GM21576 (cell line): Measurements from ENCODE around the gene BEAN1.

ENCODE experiments used
- ATAC-seq: cut with Tn5 transposase; IDR thresholded peaks from one replicate; pipeline ENCODE4 v1.9.1; 2021; ENCODE audit warnings: mild to moderate bottlenecking, moderate library complexity; ENCODE audit not compliant: unreplicated experiment

The BEAN1 gene

DNA sequence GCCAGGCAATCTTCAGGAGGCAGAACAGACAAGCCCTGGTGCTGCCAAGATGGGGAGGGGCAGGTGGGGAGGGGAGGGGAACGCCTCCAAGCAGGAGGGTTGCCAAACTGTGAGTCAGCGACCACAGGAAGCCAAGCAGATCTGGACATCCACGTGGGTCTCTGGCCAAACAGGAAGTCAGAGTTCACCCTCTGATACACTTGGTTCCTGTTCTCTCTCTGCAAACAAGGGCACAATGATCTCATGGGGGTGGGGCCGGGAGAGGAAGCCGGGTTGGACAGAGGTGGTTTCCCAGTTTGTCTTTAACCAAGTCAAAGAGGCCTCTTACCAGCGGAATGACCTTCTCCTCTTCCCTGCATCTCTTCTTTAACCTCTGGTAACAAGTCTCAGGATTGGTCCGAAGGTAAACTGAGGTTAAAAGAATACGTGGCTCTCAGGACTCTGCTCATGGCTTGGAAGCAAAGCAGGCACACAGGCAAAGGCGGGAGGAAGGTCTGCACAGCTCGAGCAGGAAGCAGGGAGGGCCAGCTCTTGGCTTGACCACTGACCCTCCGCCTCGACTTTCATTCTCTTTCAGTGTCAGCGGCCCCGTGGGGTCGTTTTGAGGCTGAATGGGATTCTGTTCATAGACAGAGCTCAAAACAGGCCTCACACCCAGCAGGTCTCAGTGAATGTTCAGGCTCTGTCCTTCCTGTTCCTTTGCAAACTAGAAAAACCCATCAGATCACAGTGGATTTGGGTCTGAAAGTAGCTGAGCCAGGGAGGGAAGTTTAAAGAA, 89.9 kb downstream of the BEAN1 start:
- peak; percentile 96 for ATAC-seq

DNA sequence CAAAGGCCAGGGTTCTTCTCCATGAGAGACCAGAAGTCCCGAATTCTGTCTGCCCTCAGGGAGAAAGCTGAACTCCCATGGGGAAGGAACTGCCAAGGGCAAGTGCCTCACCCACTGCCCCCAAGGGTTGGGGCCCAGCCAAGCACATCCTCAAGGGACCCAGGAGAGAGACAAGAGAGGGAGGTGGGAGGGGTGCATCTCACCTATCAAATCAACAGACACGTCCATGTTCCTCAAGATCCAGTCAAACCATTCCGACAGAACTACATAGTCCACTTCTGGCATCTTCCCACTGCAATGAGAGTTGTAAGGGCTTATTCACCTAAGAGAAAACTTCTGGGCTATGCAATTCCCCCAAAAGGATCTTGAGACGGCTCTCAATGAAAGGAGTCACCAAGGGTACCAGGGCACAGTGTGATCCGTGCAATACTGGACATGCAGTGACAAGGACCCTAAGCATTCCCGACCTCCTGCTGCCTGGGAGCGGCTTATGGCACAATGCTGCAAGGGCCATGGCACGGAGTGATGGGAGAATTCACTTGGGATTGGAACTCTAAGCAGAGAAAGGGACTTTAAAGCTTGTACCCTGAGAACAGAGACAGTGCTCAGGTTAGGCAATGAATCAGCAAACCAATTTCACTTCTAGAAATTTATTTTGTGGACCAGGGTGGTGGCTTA, 90.6 kb downstream of the BEAN1 start:
- no peak for ATAC-seq

- ATAC-seq = no peak
Observed at GRCh38 chr16:66519482-66520373, 92.6 kb downstream of the BEAN1 start.

DNA sequence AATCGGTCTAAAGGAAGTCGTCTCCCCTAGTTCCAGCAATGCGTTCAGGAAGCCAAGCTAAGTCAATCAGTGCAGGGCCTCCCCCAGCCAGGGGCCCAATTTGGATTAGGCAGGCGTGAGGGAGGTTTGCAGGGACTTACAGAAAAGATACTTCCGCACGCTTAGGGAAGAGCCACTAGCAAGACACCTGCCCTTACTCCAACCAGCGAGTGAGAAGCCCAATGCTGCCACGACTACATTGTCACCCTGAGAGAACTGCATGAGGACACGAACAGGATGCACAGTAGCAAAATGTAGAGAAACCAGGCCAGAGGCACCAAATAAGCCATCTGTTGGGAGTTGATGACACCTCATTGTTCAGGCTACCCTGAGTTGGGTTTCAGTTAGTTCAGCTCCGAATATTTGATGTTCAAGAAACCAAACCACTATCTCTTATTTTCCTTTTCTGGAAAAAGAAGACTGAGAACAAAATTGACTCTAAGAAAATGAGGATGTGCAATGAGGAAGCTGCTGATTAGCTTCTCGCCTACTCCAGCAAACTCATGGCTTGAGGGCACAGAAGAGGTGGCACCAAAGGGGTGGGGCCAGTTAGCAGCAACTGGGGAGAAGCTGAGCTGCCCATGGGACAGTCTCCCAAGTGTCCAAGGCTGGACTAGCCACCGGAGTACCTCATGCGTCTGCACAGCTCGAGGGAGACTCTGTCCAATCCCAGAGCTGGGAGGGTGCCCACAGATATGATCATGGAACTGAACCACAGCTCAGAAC, 93.5 kb downstream of the BEAN1 start:
- ATAC-seq = no peak

- ATAC-seq = no peak
Observed at GRCh38 chr16:66521252-66521713, 94.2 kb downstream of the BEAN1 start.

- peak; percentile 59 for ATAC-seq
Observed at GRCh38 chr16:66521951-66522771, 95.1 kb downstream of the BEAN1 start.

GRCh38 chr16:66522816-66523590, 95.9 kb downstream of the BEAN1 start:
- no peak for ATAC-seq

DNA sequence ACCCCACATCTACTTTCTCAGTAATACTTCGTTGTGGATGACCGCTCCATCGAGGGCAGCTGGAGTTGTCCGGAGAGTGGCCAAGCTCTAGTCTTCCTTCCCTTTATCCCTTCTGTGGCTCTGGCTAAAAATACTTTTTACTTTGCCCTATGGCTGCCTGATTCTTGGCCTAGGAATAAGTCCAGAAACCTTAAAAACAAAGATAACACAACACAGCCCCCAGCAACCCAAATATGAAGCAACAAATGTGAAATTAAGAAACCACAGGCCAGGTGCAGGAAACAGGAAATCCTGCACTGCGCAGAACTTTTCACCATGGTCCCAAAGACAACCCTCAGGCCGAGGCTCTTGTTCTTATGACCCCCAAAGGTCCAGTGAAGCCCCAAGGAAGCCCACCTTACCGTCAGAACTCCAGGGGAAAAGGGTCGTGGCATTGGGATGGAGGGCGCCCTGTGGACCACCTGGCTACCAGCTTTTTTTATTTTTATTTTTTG, 96.8 kb downstream of the BEAN1 start:
- ATAC-seq = peak; percentile 39

DNA sequence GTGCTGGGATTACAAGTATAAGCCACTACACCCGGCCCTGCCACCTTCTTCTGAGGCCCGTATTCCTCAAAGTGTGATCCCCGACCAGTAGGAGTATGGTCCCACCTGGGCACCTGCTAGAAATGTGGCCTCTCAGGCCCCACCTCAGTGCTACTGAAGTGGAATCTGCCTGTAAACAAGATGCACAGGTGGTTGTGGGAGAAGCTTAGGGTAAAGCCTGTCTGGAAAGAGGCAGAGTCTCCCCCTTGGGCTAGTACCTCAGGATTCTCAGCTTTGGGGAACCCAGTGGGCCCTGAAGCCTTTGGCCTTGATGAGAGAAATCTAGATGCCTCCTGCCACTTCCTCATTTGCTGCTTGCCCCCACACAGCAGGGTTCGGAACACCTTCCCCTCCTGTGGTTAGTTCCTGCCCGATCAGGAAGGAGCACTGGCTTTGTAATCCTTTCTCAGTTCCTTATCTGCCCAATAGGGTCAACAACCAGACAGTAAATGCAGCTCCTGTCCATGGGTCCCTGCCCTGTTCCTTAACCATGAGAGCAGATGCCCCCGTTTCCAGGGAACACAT, 97.6 kb downstream of the BEAN1 start:
- peak; percentile 61 for ATAC-seq

DNA sequence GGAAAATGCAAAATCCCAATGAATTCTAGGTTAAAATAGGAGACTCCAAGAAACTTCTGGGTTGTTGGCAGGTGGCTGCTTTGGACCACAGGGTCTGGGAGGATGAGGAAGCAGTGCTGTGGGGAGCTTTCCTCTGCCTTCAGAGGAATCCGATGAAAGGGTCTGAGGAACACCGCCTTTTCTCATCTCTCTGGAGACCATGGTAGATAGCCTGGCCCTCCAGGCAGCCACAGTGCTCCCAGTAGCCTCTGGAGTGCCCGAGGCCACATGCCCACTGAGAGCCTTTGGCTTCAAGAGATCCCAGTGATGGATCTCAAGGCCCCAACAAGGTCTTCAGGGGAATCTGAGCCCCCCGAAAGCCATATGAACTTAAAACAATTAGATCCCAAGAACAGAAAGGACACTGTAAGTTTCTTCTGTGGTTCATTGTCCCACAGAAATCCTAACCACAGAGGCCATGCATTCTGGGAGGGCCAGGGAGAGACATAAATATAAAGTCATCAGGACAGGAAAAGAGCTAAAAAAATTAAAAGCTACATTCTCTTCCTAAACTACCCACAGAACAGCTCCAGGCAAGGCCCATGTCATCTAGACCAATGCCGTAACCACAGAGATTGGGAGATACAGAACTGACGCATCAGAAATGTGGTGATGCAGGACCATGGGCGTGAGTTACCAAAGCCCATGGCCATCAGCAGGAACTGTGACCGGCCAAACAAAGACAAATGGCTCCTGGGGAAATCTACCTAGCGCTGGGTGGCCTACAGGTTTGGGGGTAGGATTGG, 98.5 kb downstream of the BEAN1 start:
- ATAC-seq = no peak

DNA sequence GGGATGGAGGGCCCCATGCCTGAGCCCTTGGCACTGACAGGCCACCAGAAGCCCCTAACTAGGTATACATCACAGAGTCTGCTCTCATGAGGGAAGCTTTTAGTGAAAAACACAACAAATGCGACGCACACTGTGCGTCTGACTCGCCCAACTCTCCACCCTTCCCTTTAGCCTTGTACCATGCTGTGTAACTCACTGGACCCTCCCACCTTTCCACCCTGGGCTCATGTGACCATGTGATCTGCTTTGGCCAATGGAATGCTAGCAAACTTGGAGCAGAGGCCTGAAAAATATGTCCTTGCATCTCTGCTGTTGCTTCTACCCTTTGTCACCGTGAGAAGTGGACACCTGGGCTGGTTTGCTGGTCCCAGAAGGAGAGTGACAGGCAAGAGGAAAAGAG, 101.2 kb downstream of the BEAN1 start:
- no peak for ATAC-seq

DNA sequence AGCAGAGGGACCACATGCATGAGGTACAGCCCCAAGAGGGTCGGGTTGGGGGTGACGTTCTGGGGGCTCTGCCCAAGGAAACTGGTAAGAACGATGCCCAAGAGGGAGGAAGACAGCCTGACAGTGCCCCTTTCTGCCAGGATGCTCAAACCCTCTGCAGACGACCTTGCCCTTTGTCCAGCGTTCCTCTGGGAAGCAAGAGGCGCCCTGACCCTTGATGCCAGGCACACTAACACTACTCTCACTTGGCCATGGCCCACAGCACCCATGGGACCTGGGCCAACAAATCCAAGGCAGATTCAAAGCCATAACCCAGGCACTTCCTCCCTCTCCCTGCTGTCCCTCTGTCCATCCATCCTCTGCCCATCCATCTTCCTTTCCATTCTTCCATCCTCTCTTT, 102.4 kb downstream of the BEAN1 start:
- ATAC-seq = no peak
